Stimulated activated CD4-positive, alpha-beta T cell treated with anti-CD3 and anti-CD28 coated beads, Interleukin-15, amount 100 ng/mL, for 1 hour (primary cell): ENCODE measurements around the gene STX1B.
"Not testable (repeated sequence)": the region's sequence is repeated elsewhere in the genome, so short reads cannot be mapped to it uniquely, and the experiment has no call there.

Experiments
- DNase-seq, 2 donors: peaks; one replicate each; pipeline ENCODE4 v3.0.0-alpha.2; 2020; ENCODE audit warnings: low read depth in 1 of 2, low spot score in 1 of 2

The STX1B gene

DNA sequence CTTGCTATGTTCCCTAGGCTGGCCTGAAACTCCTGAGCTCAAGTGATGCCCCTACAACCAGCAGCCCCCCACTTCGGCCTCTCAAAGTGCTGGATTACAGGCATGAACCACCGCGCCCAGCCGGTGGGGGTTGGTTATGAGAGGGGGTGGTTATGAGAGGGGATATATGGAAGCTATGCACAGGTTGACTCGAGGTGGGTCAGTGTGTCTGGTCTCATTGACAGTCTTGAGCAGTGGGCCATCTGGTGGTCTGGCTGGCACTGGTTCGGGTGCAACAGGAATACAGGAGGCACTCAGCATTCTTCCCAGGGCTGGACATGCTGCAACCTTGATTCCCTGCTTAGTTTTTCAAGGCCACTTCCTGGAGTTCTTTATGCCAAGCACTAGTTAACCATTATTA lies 5.6 kb upstream of the STX1B start:
- no peak for DNase-seq

DNA sequence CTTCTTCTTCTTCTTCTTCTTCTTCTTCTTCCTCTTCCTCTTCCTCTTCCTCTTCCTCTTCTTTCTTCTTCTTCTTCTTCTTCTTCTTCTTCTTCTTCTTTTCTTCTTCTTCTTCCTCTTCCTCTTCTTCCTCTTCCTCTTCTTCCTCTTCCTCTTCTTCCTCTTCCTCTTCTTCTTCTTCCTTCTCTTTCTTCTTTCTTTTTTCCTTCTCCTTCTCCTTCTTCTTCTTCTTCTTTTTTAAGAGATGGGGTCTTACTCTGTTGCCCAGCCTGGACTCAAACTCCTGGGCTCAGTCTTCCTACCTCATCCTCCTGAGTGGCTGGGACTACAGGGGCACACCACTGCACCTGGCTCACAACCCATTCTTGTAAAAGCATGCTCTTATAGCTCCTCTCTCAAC lies 2.9 kb upstream of the STX1B start:
- not testable (repeated sequence) for DNase-seq

DNA sequence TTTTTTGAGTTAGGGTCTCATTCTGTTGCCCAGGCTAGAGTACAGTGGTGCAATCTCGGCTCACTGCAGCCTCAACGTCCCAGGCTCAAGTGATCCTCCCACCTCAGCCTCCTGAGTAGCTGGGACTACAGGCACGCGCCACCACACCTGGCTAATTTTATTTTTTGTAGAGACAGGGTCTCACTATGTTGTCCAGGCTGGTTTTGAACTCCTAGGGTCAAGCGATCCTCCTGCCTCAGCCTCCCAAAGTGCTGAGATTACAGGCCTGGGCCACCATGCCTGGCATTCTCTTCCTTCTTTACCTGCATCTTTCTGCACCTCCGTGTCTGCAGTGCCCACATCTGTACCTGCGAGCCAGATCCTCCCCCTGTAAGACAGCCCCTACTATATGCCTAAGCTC lies 1.4 kb upstream of the STX1B start:
- not testable (repeated sequence) for DNase-seq

DNA sequence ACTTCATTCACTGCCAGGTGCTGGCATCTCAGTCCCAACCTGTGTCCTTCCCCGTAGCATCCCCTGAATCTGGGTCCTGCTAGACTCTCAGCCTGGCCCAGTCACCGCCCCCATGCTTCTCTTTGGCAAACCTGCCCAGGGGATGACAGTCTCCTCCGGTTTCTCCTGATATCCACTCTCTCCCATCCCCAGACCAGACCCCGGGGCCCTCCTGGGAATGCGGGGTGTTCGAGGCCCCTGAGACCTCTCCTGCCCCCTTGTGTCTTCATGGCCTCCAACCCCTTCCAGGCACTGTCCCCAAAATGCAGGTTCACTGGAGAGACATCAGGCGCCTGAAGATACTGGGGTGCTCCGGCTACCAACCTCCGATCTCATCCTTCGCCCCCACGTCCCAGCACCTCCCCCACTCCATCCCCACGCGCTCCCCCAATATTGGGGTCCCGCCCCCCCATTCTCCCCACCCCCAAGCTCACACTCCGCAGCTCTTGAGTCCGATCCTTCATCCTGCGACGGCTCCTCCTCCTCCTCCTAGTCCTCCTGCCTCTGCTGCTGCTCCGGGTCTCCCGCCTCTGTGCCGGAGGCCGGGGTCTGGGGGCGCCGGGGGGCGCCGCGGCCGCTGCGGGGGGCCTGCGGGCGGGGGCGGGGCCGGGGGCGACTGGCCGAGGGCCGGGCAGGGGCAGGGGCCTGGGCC lies 399 bp downstream of the STX1B start:
- DNase-seq = no peak

DNA sequence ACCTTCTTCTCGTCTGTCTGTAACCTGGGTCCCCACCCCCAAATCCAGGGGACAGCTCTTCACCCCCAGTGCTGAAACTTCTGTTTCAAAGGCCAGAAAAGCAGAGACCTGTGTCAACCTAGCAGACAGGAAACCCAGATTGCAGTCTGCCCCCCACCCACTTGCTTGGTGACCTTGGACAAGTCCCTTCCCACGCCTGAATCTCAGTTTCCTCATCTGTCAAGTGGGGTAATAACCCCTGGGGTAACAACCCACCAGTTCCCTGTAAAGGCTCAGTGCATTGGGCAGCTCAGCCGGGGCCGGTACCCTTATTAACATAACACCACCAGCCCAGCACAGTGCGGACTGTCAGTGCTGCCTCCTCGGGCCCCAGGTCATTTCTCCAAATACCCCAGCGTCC lies 1.3 kb downstream of the STX1B start:
- DNase-seq = no peak

DNA sequence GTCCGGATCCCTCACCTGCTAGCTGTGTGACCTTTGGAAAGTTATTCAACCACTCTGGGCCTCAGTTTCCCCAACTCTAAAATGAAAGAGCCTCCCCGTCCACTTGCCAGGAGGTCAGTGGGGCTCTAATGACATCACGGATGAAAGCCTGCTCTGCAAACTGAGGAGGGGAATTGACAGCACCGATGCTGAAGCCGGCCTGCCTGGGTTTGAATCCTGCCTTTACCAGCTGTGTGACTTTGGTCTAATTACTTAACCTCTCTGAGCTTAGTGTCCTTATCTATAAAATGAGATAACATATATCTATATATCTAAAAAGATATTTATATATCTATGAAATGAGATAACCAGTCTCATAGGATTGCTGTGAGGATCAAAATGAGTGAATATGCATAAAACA lies 1.9 kb downstream of the STX1B start:
- no peak for DNase-seq

DNA sequence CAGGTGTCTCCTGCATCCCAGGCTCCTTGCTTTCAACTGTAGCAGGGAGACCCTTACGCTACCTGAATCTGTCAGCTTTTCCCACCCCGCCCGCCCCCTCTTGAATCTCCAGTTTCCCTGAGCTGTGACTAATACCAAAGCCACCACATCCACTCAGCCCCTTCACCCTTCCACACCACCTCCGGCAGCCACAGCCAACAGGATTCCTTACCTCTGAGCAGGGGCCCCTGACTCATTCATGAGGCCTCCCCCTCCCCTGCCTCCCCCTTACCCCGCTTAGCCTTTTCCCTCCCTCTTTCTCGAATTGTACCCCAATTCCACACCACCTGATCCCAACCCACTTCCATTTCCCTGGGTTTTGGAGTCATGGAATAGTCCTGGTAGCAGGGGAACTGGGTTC lies 2.3 kb downstream of the STX1B start:
- DNase-seq = no peak

DNA sequence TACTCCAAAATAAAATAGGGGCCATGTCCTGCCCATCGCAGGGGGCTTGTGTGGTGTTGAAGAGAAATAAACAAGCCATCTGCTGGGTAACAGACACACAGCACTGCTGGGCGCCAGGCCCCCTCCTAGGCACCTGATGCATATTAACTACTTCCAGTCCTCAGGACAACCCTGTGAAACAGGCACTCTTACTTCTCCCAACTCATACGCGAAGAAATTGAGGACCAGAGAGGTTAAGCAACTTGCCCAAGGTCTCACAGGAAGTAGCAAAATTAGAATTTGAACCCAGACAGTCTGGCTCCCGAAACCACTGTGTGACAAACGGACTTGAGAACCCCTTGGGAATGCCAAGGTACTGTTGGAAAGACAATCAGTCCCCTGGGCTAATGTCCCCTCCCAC lies 2.8 kb downstream of the STX1B start:
- no peak for DNase-seq

DNA sequence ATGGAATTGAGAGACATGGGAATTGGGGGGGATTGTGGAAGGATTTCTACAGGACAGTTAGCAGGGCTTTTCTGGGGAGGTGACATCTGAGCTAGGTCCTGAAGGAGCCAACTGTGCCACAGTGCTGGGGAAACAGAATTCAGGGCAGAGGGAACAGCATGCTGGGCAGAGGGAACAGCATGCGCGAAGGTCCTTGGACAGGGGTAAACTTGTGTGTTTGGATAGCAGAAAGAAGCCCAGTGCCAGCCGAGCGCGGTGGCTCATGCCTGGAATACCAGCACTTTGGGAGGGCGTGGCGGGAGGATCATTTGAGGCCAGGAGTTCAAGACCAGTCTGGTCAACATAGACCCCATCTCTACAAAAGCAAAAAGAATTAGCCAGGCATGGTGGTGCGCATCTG lies 3.8 kb downstream of the STX1B start:
- no peak for DNase-seq

DNA sequence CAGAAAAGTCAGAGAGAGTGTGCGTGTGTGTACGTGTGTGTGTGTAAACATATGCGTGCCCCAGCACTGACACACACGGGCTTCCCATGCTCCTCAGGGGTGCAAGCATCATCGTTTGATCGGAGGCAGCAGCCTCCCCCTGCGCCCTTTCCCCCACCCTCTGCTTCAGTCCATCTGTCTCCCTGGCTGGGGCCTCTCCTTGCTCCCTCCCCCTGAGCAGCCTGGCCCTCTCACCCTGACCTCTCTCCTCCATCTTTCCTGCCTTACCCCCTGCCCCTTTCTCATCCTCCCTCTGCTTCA lies 4.4 kb downstream of the STX1B start:
- no peak for DNase-seq

DNA sequence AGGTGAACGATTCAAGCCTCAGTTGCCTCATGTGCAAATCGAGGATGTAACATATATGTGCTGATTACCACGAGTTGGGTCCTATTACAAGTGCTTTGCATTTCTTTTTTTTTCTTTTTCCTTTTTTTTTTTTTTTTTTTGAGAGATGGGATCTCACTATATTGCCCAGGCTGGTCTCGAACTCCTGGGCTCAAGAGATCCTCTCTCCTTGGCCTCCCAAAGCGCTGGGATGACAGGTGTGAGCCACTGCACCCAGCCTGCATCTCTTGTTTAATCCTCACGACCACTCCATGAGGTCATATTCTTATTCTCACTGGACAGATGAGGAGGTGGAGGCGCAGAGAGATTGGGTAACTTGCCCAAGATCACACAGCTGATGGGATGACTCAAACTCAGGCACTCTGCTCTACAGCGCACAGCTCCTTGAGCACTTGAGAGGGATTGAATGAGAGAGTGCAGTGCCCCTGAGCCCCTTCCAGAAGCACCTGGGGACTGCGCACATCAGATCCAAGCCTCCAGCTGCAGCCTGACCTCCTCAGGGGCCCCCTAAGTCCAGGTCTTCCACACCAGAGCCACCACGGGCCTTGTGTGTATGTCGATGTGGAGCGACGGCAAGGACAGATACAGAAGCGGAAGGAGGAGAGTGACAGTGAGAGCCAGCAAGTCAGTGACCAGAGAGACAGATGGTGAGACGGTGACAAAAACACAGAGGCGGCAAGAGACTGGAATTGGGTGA lies 4.9 kb downstream of the STX1B start:
- no peak for DNase-seq

DNA sequence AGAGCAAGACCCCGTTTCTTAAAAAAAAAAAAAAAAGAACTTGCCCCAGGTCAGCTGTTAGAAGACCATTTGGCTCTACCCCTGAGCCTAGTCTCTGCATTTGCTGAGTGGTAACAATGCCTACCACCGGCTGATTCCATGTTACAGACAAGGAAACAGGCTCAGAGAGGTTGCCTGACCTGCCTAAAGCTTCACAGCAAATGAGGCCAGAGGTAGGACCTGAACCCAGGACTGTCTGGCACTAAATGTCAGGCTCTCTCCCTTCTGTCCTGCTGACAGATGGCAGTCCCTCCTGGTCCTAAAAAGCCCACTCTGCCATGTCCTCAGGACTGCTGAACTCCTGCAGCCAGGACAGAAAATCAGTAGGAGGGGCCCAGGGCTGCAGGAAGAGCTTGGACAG lies 5.8 kb downstream of the STX1B start:
- DNase-seq = no peak

DNA sequence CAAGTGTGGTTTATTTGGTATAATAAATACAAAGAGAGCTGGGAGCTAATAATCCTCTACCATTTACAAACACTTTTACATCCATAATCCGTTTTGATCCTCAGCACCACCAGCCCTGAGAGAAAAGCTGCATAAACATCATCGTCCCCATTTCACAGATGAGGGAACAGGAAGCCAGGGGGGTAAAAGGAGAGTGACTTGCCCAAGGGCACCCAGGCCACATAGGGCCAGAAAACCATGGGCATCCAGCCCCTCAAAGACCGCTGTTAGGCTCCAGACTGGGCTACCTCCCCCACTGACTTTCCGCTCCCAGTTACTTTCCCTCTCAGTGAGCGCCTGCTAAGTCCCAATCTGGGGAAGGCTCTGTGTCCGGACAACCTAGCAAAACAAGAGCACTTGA lies 6.7 kb downstream of the STX1B start:
- no peak for DNase-seq

DNA sequence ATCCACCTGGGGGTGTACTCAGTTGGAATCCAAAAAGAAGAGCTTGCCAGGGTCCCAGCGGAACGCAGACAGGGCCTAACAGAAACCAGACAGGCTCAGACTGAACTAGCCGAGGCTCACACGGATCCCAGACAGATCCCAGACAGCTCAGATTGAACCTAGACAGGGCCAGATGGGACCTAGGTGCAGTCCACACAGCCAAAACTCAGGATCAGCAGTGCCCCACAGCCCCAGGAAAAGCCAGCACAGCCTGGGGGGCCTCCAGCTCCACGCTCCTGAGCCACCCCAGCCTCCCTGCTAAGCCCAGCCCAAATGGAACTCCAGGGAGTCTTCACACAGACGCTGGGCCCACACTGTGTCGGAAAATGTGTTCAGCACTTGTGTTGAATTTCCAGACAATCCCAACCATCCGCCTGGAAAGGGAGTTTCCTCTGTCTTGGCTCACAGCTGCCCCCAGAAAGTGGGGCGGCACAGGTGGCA lies 7.5 kb downstream of the STX1B start:
- no peak for DNase-seq

DNA sequence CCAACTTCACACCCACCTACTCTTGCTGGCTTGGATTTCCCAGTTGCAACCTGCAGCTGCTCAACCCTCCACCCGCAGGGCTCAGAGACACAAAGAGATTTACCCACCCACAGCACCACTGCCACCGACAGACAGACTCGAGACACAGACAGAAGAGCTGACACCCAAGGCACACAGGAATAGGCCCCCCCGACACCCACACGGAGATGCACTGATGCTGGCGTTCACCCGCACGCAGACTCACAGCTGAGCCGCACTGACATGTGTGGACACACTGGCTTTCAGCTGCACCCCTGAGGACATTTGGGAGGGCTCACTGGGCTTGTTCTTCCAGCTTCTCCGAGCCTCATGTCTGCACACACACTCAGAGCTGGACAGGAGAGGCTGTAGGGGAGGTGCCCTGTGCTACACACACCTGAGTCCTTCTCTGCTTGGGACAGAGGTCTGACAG lies 8.2 kb downstream of the STX1B start:
- DNase-seq = no peak

DNA sequence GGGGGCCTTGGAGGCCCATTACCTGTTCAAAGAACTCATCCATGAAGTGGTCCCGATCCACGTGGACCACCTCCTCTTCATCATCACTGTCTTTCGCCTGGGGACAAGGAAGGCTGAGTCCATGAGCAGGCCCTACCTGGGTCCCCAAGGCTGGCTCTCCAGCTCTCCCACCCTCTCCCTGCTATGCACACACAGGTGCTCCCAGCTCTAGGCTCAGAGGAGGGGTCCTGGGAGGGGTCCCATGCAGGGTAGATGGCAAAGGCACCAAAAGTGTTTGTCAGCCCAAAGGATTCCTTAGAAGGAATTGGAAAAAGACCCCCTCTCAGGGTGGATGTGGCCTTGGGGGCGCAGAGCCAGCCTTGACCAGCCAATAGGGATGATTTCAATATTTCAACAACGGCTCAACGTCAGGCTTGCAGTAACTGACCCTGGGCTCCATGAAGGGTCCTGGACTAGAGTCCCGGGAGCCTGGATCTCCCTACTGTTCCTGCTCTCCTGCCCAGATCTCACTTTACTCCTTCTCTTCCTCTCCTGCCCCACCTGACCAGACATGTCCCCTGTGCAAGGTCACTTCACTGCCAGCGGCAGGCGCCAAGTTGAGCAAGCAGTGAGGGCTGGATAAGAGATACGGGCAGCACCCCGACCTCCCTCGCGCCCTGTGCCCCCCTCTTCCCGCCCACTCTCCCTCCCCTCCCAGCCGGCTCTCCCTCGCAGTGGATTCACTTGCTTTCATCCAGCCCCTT lies 8.8 kb downstream of the STX1B start:
- no peak for DNase-seq

DNA sequence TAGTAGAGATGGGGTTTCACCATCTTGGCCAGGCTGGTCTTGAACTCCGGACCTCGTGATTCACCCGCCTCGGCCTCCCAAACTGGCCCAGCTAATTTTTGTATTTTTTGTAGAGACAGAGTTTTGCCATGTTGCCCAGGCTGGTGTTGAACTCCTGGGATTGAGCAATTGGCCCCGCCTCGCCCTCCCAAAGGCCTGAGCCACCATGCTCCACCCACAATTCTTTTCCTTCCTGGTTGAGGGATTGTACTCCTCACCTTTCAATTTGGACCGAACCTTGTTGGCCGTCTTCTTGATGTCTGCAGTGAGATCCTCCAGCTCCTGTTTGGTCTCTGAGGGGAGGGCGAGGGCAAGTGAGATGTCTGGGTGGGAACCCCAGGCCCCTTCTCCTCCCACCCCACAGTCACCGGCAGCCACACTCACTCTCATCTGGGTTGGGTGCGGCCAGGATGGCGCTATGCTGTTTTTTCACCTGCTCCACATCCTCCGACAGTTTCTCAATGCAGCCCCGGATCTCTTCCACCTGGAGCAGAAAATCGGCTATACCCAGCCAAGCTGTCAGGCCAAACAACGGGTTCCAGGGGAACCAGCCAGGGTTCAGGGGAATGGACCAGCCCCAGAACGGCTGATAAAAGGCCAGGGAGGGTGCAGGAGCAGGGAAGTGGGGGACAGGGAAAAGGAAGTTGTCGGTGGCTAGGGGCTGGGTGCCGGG lies 9.6 kb downstream of the STX1B start:
- no peak for DNase-seq

DNA sequence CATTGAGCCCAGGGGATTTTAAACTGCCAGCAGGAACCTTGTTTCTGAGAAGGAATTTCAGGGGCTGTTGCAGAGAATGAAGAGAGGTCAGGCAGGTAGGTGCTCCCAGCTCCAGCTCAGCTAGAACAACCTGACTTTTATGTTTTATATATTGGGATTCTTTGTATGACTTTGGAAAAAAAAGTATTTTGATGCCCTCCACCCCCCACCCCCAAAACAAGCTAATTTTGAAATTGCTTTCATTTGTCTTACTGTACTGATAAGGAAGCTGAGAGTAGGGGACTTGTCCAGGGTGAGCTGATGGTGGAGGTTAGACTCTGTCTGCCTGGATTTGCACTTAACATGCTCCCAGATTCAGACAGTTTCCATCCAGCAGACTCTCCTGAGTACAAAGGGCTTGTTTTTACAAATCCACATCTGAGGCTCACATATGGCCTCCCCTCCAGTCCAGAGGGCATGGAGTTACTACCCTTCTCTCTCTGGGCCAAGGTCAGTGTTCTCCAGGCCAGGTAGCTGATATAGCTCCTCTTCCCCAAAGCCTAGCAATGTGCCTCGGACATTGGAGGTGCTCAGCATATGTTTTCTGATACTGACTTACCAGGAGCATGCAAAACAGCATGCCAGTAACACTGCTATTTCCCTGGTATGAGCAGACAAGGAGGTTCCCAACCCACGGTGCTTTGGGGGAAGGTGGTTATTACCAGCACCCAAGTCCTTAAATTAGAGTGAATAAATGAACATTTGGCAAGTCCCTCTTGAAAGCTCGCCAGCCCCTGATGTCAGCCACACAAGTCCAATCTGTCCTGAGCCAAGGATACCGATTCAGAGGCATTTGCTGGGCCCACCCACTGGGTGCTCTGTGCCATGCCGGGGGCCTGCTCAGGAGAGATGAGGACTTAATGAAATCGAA lies 11.3 kb downstream of the STX1B start:
- DNase-seq = no peak

DNA sequence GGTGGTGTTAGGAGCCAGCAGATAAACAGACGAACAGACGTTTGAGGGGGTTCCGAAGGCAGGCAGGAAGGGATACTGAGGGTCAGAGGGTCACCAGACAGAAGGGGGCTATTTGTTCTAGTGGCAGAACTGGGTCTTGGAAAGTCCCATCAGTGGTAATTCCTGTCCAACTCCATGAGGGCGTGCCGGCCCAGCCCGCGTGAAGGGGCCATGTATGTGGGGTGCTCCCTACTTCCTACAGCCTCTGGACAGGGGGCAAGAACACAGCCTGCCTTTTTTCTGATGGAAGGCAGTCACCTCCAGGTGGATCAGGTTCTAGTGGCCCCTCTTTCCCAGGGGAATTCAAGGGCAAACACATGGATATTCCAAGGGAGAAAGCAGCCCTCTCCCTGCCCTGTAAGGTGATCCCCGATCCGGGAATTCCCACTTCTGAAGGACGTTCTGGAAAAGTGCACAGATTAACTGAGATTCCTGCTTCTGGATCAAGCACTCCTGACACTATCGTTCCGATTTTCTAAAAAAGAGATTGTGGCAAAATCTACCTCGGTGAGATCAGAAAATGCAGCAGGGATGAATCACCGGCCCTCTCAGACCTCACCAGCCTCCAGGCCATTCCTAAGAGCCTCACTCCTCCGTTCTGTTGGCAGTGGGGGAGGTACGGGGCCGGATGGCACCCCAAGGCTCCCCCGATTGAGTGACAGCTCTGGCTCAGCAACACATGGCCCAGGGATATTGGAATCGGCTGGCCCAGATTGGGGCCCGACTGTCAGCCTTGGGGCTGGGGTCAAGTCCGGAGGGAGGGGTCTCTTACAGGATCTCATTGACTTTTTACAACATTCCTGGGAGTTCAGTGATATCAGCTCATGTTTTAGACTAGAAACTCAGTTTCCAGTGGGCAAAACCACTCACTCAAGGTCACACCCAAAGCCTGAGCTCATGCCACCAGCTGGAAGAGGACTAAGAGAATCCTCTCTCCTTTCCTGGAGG lies 12.4 kb downstream of the STX1B start:
- DNase-seq = no peak
